Ishikawa (cell line): ENCODE data around the gene NANOS2.
A peak's percentile ranks its signal among the peaks of the same experiment; 100 is the strongest.

ENCODE experiments used
- CEBPB ChIP-seq: IDR thresholded peaks from 2 replicates; pipeline ENCODE4 v1.6.1; 2012
- CREB1 ChIP-seq: IDR thresholded peaks from 2 replicates; pipeline ENCODE4 v1.6.1; 2012; ENCODE audit warnings: low read depth
- EGR1 ChIP-seq: IDR thresholded peaks from 2 replicates; pipeline ENCODE4 v1.6.1; 2012
- EP300 ChIP-seq: IDR thresholded peaks from 2 replicates; pipeline ENCODE4 v1.6.1; 2012; ENCODE audit warnings: borderline replicate concordance
- FOXM1 ChIP-seq: IDR thresholded peaks from 2 replicates; pipeline ENCODE4 v1.6.1; 2012; ENCODE audit warnings: low read depth, borderline replicate concordance
- MAX ChIP-seq: IDR thresholded peaks from 2 replicates; pipeline ENCODE4 v1.6.1; 2012
- NFIC ChIP-seq: IDR thresholded peaks from 2 replicates; pipeline ENCODE4 v1.6.1; 2012
- RAD21 ChIP-seq: IDR thresholded peaks from 2 replicates; pipeline ENCODE4 v1.6.1; 2012; ENCODE audit warnings: low read depth
- REST ChIP-seq: IDR thresholded peaks from 2 replicates; pipeline ENCODE4 v1.6.1; 2012; ENCODE audit warnings: low read depth, mild to moderate bottlenecking
- TAF1 ChIP-seq: IDR thresholded peaks from 2 replicates; pipeline ENCODE4 v1.6.1; 2012; ENCODE audit warnings: low read depth, mild to moderate bottlenecking
- TCF12 ChIP-seq: IDR thresholded peaks from 2 replicates; pipeline ENCODE4 v1.6.1; 2012; ENCODE audit warnings: low read depth
- TEAD4 ChIP-seq: IDR thresholded peaks from 2 replicates; pipeline ENCODE4 v1.6.1; 2012
- USF1 ChIP-seq: IDR thresholded peaks from 2 replicates; pipeline ENCODE4 v1.6.1; 2012
- YY1 ChIP-seq: IDR thresholded peaks from 2 replicates; pipeline ENCODE4 v1.6.1; 2012; ENCODE audit warnings: low read depth
- ZBTB7A ChIP-seq: IDR thresholded peaks from 2 replicates; pipeline ENCODE4 v1.6.1; 2012; ENCODE audit warnings: low read depth

NANOS2 gene

GRCh38 chr19:45927565-45928261 lies 13.1 kb upstream of the NANOS2 start:
- TF ChIP-seq MAX = peak; percentile 99
- 0 out of 2 replicates have a peak, but pooled peaks have one; percentile 23 for TF ChIP-seq TCF12
- TF ChIP-seq RAD21 = peak; percentile 13; the same call in 1 of the 2 replicates
- TF ChIP-seq EGR1 = no peak
- no peak for TF ChIP-seq TAF1
- TF ChIP-seq NFIC = no peak
- peak; percentile 94 for TF ChIP-seq USF1
- TF ChIP-seq FOXM1 = peak; percentile 92
- 0 out of 2 replicates have a peak, but pooled peaks have one; percentile 46 for TF ChIP-seq CREB1

DNA sequence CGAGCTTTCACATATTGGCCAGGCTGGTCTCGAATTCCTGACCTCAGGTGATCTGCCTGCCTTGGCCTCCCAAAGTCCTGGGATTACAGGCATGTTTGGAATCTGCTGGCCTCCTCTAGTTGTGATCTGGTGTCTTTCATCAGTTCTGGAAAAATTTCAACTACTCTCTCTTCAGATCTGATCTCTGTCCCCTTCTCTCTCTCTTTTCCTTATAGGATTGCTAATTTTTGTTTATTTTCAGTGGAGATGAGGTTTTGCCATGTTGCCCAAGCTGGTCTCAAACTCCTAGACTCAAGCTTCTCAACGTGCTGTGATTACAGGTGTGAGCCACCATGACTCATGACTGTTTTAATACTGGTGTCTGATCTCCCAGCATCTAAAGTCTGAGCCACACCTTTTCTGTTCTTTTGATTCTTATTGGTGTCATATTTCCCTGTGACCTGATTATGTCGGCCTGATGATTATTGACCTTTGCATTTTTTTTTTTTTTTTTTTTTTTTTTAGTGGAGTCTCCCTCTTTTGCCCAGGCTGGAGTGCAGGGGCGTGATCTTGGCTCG lies 10.4 kb upstream of the NANOS2 start:
- TF ChIP-seq EP300 (no peak), MAX (no peak), REST (no peak), ZBTB7A (no peak), RAD21 (no peak), USF1 (no peak), YY1 (no peak), NFIC (no peak), EGR1 (no peak), CREB1 (no peak)

- no peak for TF ChIP-seq CEBPB
- no peak for TF ChIP-seq YY1
- no peak for TF ChIP-seq TCF12
- TF ChIP-seq MAX = no peak
- no peak for TF ChIP-seq TEAD4
- no peak for TF ChIP-seq REST
These were observed 7.7 kb upstream of the NANOS2 start for GRCh38 chr19:45922281-45922680.

DNA sequence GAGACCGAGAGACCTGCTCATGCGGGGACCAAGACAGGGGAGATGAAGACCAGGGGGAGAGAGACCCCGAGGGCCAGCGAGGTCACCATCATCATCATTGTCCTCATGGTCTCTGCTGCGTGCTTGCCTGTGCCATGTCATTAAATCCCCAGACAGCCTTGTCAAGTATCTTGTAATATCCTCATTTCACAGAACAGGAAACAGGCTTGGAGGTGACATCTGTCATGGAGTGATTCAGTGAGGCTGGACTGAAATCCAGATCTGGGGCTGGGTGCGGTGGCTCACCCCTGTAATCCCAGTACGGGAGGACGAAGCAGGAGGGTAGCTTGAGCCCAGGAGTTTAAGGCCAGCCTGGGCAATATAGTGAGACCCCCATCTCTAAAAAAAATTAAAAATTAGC lies 5.9 kb upstream of the NANOS2 start:
- no peak for TF ChIP-seq MAX
- no peak for TF ChIP-seq TEAD4
- TF ChIP-seq YY1 = no peak
- TF ChIP-seq EP300 = no peak
- no peak for TF ChIP-seq REST
- no peak for TF ChIP-seq NFIC
- no peak for TF ChIP-seq RAD21
- no peak for TF ChIP-seq TAF1
- no peak for TF ChIP-seq FOXM1
- no peak for TF ChIP-seq TCF12
